ENCODE results near the gene SLC22A4.

DNA sequence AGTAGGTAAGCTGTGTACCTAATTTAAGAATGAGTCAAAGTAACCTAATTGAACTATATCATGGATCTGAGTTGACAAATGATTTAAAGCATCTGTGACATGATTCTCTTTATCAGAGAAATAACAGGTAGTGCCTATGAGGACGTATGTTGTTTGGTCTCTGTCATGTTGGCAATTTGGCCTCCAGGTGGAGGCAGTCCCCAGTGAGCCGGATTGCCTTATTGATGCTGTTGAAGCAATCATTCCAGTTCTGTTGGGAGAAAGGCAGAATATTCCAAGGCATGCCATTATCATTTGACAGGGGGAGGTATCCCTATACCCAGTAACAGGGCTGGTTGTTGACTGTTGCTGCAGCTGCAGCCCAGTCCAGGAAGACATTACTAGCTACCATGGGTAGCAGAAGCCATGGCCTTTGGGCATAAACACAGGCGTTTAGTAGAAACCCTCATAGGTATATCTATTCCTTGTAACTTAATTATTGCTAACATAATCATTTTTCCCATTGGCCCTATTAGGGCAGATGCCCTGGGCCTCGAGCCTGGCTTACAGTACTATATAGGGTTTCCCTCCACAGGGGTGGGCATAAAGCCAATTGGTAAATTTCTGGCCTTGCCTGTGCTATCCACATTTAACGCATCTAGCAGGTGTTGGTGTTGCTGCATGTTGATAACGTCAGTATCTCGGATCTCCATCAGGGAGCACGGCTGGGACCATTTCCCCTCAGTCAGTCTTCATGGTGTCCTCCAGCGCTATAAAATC, 12.2 kb upstream of the SLC22A4 start:
- no peak for TF ChIP-seq CTCF (IDR thresholded peaks at IDR 0.05)
- TF ChIP-seq POLR2AphosphoS5 (IDR thresholded peaks at IDR 0.05): no peak
- no peak for TF ChIP-seq EP300 (IDR thresholded peaks at IDR 0.05)
- no peak for TF ChIP-seq POLR2A (IDR thresholded peaks at IDR 0.05)

Measured in upper lobe of left lung (tissue), 4 donors.